ENCODE measurements around the gene PLEKHM3.

- TF ChIP-seq SUZ12 (IDR thresholded peaks at IDR 0.05; ENCODE audit: extremely low read depth, insufficient read depth, insufficient read length) (no peak), YY1 (IDR thresholded peaks at IDR 0.05; ENCODE audit: insufficient read depth, insufficient read length) (no peak)
These were observed 12.5 kb upstream of the PLEKHM3 start for GRCh38 chr2:208037564-208038487.
